Stomach (tissue), 9 donors: Measurements from ENCODE around the gene EXOSC5. TPM values are rescaled to one million over a fixed set of nuclear protein-coding genes. Genes with fewer than 3 reads are reported as not detected.
A peak's percentile ranks its signal among the peaks of the same experiment; 100 is the strongest.

Experiments
- DNase-seq, 2 donors: peaks; one replicate each; pipeline versions ENCODE4 v3.0.0 to v3.0.0-alpha.2; 2013 to 2019
- H3K27ac ChIP-seq, 5 donors: fragments of 200-600 bp in 4 of 5; sonication (generic) in 4 of 5; one replicate each; pipeline ENCODE4 v1.5.1; 2013 to 2019; ENCODE audit warnings: mild to moderate bottlenecking in 1 of 5, moderate library complexity in 1 of 5
- H3K27me3 ChIP-seq, 3 donors: fragments of 200-600 bp; sonication (generic); one replicate each; pipeline ENCODE4 v1.5.1; 2017 to 2019; ENCODE audit warnings: mixed run types in 1 of 3
- H3K36me3 ChIP-seq, 4 donors: fragments of 200-600 bp; sonication (generic); 1 replicate in 3 of 4; 2 replicates in 1 of 4; pipeline ENCODE4 v1.5.1; 2016 to 2019
- H3K4me1 ChIP-seq, 4 donors: fragments of 200-600 bp; sonication (generic); one replicate each; pipeline ENCODE4 v1.5.1; 2016 to 2019
- H3K4me3 ChIP-seq, 4 donors: fragments of 200-600 bp; sonication (generic) in 3 of 4; one replicate each; pipeline ENCODE4 v1.5.1; 2016 to 2019; ENCODE audit warnings: mild to moderate bottlenecking in 1 of 4
- H3K9me3 ChIP-seq, 4 donors: fragments of 200-600 bp; sonication (generic); one replicate each; pipeline ENCODE4 v1.5.1; 2016 to 2019
- EP300 ChIP-seq: sonication (generic); formaldehyde crosslinking; IDR thresholded peaks from one replicate; pipeline ENCODE4 v1.6.1; 2017; ENCODE audit warnings: antibody characterized with exemption
- POLR2A ChIP-seq, 4 donors: fragments of 450-650 bp; IDR thresholded peaks; one replicate each; pipeline ENCODE4 v1.6.1; 2016; ENCODE audit warnings: antibody characterized with exemption in 4 of 4, control low read depth in 2 of 4, mild to moderate bottlenecking in 1 of 4, moderate library complexity in 1 of 4
- POLR2AphosphoS5 ChIP-seq, 3 donors: sonication (generic); formaldehyde crosslinking; IDR thresholded peaks; one replicate each; pipeline ENCODE4 v1.6.1; 2016; ENCODE audit warnings: antibody characterized with exemption in 3 of 3
- WGBS, 5 donors: extraction: QIAGEN DNeasy Blood & Tissue Kit in 3 of 5; methylation state at CpG; one replicate each; pipeline versions ENCODE4 v1.1.5 to v1.1.7; 2013 to 2018; 5-methylcytosine and 5-hydroxymethylcytosine counted together
- intact Hi-C: fragments of 100-400 bp; cut with DNase I; formaldehyde crosslinking; loops from one replicate; pipeline ENCODE4 v1.15.1; 2023; ENCODE audit warnings: low total_unique reads
- polyA plus RNA-seq, 3 donors: library from polyadenylated mRNA; stranded (reverse); fragments of 200-250 nt; gene quantifications; one replicate each; pipeline ENCODE4 v1.2.3, GENCODE V29; 2013
- total RNA-seq, 5 donors: library from RNA; depleted of rRNA; stranded (reverse); fragments of >200 nt; gene quantifications; one replicate each; pipeline versions ENCODE4 v1.1.0 to v1.2.3, GENCODE V29; 2014 to 2016
- TF ChIP-seq, protein P1 (sequence below), 7 experiments: fragments of 450-650 bp in 4 of 7; fragments of 200-600 bp in 3 of 7; sonication (generic) in 3 of 7; IDR thresholded peaks; one replicate each; pipeline ENCODE4 v1.5.1; 2016 to 2019; ENCODE audit warnings: antibody characterized with exemption in 7 of 7, control low read depth in 2 of 7, mild to moderate bottlenecking in 1 of 7
- donor health status: healthy with polysubstance abuse.
- donor health status: Bipolar disorder and iron deficiency.
- donor health status: healthy.

Gene EXOSC5
- total and polyA plus RNA-seq, 8 donors, result 4.8 to 131 (median 23.9) TPM

DNA sequence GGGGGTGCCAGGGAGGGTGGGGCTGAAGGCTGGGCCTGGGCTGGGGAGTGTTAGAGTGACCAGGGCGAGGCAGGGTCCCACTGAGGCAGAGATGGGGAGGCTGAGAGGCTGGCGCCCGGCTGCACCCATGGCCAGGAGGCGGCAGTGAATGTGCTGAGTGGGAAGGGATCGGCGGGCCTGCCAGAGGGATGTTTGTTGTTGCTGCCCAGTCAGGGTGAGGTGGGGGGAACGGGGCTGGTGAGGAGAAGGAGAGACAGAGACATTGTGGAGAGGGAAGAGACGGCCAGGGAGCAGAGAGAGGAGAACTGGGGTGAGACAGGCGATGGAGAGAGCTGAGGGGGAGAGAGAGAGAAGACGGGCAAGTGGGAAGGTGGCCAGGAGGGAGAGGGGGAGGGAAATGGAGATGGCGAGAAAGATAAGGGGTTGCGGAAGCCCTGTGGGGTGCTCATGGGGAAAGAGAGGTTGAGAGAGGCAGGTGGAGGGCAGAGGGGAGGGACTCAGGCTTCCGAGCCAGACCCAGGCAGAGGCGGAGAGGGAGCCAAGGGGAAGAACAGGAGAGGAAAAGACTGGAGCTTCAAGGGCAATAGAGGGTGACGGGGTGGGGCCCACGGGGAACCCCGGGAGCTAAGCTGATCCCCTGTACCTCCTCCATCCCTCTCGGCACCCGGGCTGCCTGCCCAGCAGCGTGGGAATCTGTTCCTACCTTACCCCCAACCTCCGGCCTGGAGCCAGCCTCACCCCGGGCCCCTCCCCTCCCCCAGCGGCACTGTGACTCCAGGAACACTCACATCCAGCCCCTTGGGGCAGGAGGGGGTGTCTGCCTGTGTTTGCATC is 30.7 kb upstream of the EXOSC5 start:
- no peaks in the 10 kb centered on the region for H3K9me3 ChIP-seq
- H3K36me3 ChIP-seq, result peaks cover 30 to 64% (median 63%) of the 10 kb centered on the region in 4 donors
- TF ChIP-seq POLR2AphosphoS5 (IDR thresholded peaks at IDR 0.05) (no peak), EP300 (no peak), POLR2A (IDR thresholded peaks at IDR 0.05) (no peak)
- TF ChIP-seq, protein P1, sequence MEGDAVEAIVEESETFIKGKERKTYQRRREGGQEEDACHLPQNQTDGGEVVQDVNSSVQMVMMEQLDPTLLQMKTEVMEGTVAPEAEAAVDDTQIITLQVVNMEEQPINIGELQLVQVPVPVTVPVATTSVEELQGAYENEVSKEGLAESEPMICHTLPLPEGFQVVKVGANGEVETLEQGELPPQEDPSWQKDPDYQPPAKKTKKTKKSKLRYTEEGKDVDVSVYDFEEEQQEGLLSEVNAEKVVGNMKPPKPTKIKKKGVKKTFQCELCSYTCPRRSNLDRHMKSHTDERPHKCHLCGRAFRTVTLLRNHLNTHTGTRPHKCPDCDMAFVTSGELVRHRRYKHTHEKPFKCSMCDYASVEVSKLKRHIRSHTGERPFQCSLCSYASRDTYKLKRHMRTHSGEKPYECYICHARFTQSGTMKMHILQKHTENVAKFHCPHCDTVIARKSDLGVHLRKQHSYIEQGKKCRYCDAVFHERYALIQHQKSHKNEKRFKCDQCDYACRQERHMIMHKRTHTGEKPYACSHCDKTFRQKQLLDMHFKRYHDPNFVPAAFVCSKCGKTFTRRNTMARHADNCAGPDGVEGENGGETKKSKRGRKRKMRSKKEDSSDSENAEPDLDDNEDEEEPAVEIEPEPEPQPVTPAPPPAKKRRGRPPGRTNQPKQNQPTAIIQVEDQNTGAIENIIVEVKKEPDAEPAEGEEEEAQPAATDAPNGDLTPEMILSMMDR (IDR thresholded peaks at IDR 0.05), result peak in 1 of 7 experiments; percentile 10
- intact Hi-C loops, result no loop called here
- H3K4me1 ChIP-seq, result peaks cover 27 to 50% (median 47%) of the 10 kb centered on the region in 4 donors
- peak overlapping the region; percentile 46 to 56 (median 51) for H3K4me3 ChIP-seq
- WGBS, 5 donors, result 3 to 11% (median 6%) methylated on average over 20 to 23 of the region's 23 CpGs
- DNase-seq, result peak in 1 of 2 donors; percentile 61
- H3K27me3 ChIP-seq, result no peaks in the 10 kb centered on the region
- peak overlapping the region; percentile 43 to 87 (median 80) for H3K27ac ChIP-seq

- DNase-seq, result peak; percentile 86 to 95
- intact Hi-C loops, result no loop called here
- Histone ChIP-seq H3K4me1 (peaks cover 27 to 52% (median 47%) of the 10 kb centered on the region in 4 donors), H3K27me3 (no peaks in the 10 kb centered on the region), H3K4me3 (peak within 1 kb of the TSS; percentile 46 to 56 (median 51)), H3K36me3 (peaks cover 31 to 64% (median 63%) of the 10 kb centered on the region in 4 donors), H3K27ac (peak within 1 kb of the TSS; percentile 71 to 87 (median 80)), H3K9me3 (no peaks in the 10 kb centered on the region)
- WGBS, 5 donors, result 7 to 15% (median 11%) methylated on average over 11 to 19 of the region's 19 CpGs
- TF ChIP-seq POLR2A (IDR thresholded peaks at IDR 0.05), result no peak
- peak in 2 of 3 donors; percentile 61 to 79 for TF ChIP-seq POLR2AphosphoS5 (IDR thresholded peaks at IDR 0.05)
Observed at GRCh38 chr19:41426952-41427646, 29.9 kb upstream of the EXOSC5 start, which contains the start of gene B3GNT8. Gene B3GNT8 (minus strand): TSS chr19:41427374. CDS start chr19:41426778, 596 bp downstream.

GRCh38 chr19:41426116-41426841 is 29.1 kb upstream of the EXOSC5 start:
- intact Hi-C loops, result no loop called here
- peak overlapping the region; percentile 46 to 56 (median 51) for H3K4me3 ChIP-seq
- no peaks in the 10 kb centered on the region for H3K27me3 ChIP-seq
- peaks cover 28 to 64% (median 63%) of the 10 kb centered on the region in 4 donors for H3K36me3 ChIP-seq
- TF ChIP-seq POLR2A (IDR thresholded peaks at IDR 0.05) (no peak), POLR2AphosphoS5 (IDR thresholded peaks at IDR 0.05) (no peak), EP300 (no peak)
- TF ChIP-seq, protein P1 (IDR thresholded peaks at IDR 0.05), result no peak
- peaks cover 27 to 60% (median 49%) of the 10 kb centered on the region in 4 donors for H3K4me1 ChIP-seq
- H3K27ac ChIP-seq, result peak overlapping the region in 4 of 5 donors; percentile 71 to 87 (median 82)
- no peaks in the 10 kb centered on the region for H3K9me3 ChIP-seq
- no peak for DNase-seq
- 76 to 81% (median 77%) methylated on average over 16 to 36 of the region's 36 CpGs for WGBS, 5 donors

GRCh38 chr19:41425174-41426115 is 28.3 kb upstream of the EXOSC5 start:
- Histone ChIP-seq H3K4me1 (peaks cover 30 to 69% (median 52%) of the 10 kb centered on the region in 4 donors), H3K36me3 (peaks cover 34 to 65% (median 63%) of the 10 kb centered on the region in 4 donors), H3K4me3 (peak overlapping the region in 1 of 4 donors; percentile 54), H3K27ac (peak overlapping the region in 2 of 5 donors; percentile 9 to 87), H3K9me3 (no peaks in the 10 kb centered on the region), H3K27me3 (no peaks in the 10 kb centered on the region)
- intact Hi-C loops, result no loop called here
- DNase-seq, result no peak
- TF ChIP-seq, protein P1 (IDR thresholded peaks at IDR 0.05), result no peak
- TF ChIP-seq EP300, result no peak
- TF ChIP-seq POLR2A (IDR thresholded peaks at IDR 0.05), result no peak
- TF ChIP-seq POLR2AphosphoS5 (IDR thresholded peaks at IDR 0.05), result no peak
- 86 to 95% (median 91%) methylated on average over 12 to 28 of the region's 28 CpGs for WGBS, 5 donors
